Right lobe of liver (tissue), 4 donors: Measurements from ENCODE around the gene TMEM256.

ENCODE experiments used
- CTCF ChIP-seq, 4 donors: fragments of 200-600 bp in 3 of 4; fragments of 450-650 bp in 1 of 4; IDR thresholded peaks; one replicate each; pipeline versions ENCODE4 v1.5.1 to v1.8.0; 2016 to 2022; ENCODE audit warnings: antibody characterized with exemption in 4 of 4, mild to moderate bottlenecking in 2 of 4
- POLR2A ChIP-seq: fragments of 450-650 bp; IDR thresholded peaks from one replicate; pipeline ENCODE4 v1.6.1; 2017; ENCODE audit warnings: antibody characterized with exemption, mild to moderate bottlenecking
- donor health status: DM: no; HTN: no; CAD: no.
- donor health status: DM: no; HTN: no; CAD: no.
- donor health status: DM: no; HTN: yes; CAD: no.

DNA sequence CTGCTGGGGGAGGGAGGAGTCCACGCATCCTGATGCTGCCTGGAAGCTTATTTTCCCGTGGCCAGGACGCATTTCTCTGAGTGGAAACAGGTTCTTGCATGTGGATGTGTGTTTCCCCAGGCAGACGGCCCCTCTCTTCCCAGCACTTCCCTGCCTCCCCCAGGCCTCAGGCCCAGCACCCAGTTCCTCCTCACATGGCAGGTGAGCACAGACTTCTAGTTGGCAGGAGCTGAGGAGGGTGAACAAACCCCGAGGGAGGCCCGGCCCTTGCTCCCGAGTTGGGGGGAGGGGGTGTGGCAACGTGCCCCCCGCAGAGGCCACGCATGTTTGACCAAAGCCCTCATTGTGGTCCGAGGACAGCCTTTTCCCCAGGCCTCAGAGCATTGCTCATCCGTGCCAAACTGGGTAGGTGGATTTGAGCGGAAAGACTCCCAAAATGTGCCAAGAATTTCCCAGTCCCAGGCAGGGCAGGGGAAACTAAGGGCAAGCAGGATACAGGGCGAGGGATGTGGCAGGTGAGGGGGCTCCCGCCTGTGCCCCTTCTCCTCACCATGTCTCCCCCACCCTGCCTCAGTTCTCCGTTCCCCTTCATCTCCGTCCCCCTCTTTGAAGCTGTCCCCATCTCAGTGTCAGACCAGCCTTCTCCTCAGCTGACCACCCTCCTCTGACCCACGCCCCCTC is 14.7 kb upstream of the TMEM256 start:
- TF ChIP-seq POLR2A = no peak
- TF ChIP-seq CTCF (IDR thresholded peaks at IDR 0.05) = no peak
